ENCODE data around the gene CYFIP1. TPM values are rescaled to one million over a fixed set of nuclear protein-coding genes. Genes with fewer than 3 reads are reported as not detected.

Gene CYFIP1
- total and polyA plus RNA-seq, 2 of the 13 experiments (the other 11 are each of a cell fraction or from before 2014, with no cell fraction given) = 38.1 to 58.3 TPM

- no peak for TF ChIP-seq PBX3 (CRISPR knock-in tag; IDR thresholded peaks at IDR 0.05; ENCODE audit: borderline replicate concordance)
Measured at GRCh38 chr15:22973987-22974386, 6.2 kb downstream of the CYFIP1 start (continued).

- ATAC-seq (peak; percentile 99), DNase-seq (ENCODE audit: low spot score) (peak; percentile 67)
- 0 out of 2 replicates have a peak, but pooled peaks have one; percentile 36 for TF ChIP-seq KMT2A (CRISPR knock-in tag; IDR thresholded peaks at IDR 0.05)
- TF ChIP-seq MYNN (CRISPR knock-in tag; IDR thresholded peaks at IDR 0.05; ENCODE audit: low read depth) = no peak
- TF ChIP-seq LRRFIP1 (CRISPR knock-in tag; conservative IDR thresholded peaks at IDR 0.05) = no peak
- peak; percentile 28; the same call in 1 of the 2 replicates for TF ChIP-seq ZNF878 (CRISPR knock-in tag; IDR thresholded peaks at IDR 0.05)
- no peak for TF ChIP-seq ZSCAN25 (CRISPR knock-in tag; IDR thresholded peaks at IDR 0.05)
- TF ChIP-seq PATZ1 (CRISPR knock-in tag; IDR thresholded peaks at IDR 0.05) = 0 out of 2 replicates have a peak, but pooled peaks have one; percentile 17
- TF ChIP-seq ZNF687 (CRISPR knock-in tag; IDR thresholded peaks at IDR 0.05) = no peak
Measured at GRCh38 chr15:22973286-22973685, 6.9 kb downstream of the CYFIP1 start.

More at GRCh38 chr15:22973286-22973685, 6.9 kb downstream of the CYFIP1 start:
- peaks cover 17% of the 10 kb centered on the region for H4K20me1 ChIP-seq (ENCODE audit: insufficient read depth, low read length)
- 4% methylated on average over 5 of the region's 5 CpGs for WGBS (ENCODE audit: low lambda C conversion rate)
- H3K9ac ChIP-seq (ENCODE audit: insufficient read depth, low read depth, low read length) = no peak overlapping the region
- peaks cover 81% of the 10 kb centered on the region for H3K79me2 ChIP-seq (ENCODE audit: insufficient read depth, low read length)
- H3K36me3 ChIP-seq (replicated peaks in 1 of 2; ENCODE audit: control insufficient read depth in 1 of 2, insufficient read depth in 2 of 2, low read length in 2 of 2) = no peaks in the 10 kb centered on the region
- in situ Hi-C loops (cut with HindIII; ENCODE audit: extremely low pct_ligation_motif_present, low pct_unique_long_range_greater_than_20kb) (no loop called here), intact Hi-C loops (cut with micrococcal nuclease; ENCODE audit: unreplicated experiment) (loop anchor here (10.0 kb wide), 1 partner anchor 138 kb away; the partner anchor contains the start of gene NIPA2)
- H3K27ac ChIP-seq (ENCODE audit: extremely low read length, insufficient read depth, low read length) = peak overlapping the region; percentile 39
- H2AFZ ChIP-seq (ENCODE audit: low read length) = no peak overlapping the region
- no peaks in the 10 kb centered on the region for H3K9me3 ChIP-seq (ENCODE audit: low read length)
- no TSS peak for BruUV-seq (replicated peaks)
- CTCF ChIA-PET (ENCODE audit: low intra/inter-chr PET ratio, low total read pairs) = no interaction called here
- FAIRE-seq = no peak
- peak overlapping the region; percentile 55 for H3K4me2 ChIP-seq (ENCODE audit: low read depth, low read length)
- H3K4me3 ChIP-seq (replicated peaks in 1 of 3; ENCODE audit: insufficient read depth in 1 of 3, low read depth in 2 of 3, low read length in 3 of 3) = peak overlapping the region in 2 of 3 experiments; percentile 19 to 28; a peak in 3 of 6 replicates
- no peaks in the 10 kb centered on the region for H3K27me3 ChIP-seq (ENCODE audit: control insufficient read depth in 1 of 2, insufficient read depth in 2 of 2, low read length in 2 of 2)
- H3K4me1 ChIP-seq (ENCODE audit: insufficient read depth, low read length) = peaks cover 56% of the 10 kb centered on the region
- POLR2A ChIA-PET = no interaction called here
